ENCODE results near the gene C2CD4A.

The C2CD4A gene

DNA sequence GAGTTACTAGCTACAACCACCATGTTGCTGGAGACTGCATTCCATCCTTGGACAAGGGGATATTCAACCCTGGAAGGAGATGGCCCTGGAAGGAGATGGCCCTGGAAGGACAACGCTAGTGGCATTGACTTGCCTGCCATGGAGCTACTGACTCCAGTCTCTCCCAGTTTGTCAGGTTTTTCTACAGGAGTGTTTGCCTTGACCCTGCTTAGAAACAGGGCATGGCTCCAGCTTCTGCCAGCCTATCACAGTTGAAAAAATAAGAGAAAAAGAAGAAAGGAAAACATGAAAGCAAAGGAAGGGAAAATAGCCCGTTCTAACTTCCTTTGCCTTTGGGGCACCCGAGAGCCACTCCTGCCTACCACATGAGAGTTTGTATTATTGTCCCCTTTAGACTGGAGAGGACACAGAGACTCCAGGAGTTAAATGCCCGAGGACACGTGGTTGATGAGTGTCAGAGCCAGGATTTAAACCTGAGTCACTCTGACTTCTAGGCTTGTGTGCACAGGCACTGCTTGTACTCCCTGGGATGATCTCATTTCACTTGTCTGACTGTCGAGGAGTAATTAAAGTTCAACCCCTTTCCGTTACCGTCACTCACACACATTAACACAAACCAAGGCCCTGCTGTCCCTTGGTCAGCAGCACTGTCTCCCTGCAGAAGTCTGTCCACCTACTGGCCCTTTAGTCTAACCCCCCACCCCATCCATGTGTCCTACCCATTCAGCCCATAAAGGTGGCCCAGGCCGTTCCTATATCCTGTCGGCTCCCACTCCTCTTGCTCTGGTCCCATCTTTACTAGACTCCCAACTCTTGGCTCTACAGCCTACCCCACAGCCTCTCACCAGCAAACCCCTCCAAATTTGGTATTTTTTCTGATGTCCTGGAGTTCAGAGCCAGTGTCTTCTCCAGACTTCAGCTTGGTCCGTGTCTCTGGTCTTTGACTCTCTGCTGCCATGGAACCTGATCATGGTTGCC lies 46.1 kb downstream of the C2CD4A start:
- no peak for TF ChIP-seq POLR2AphosphoS5 (IDR thresholded peaks at IDR 0.05; ENCODE audit: low read depth, low read length)
- peak; percentile 98; the same call in 1 of the 2 replicates for TF ChIP-seq SIN3A (IDR thresholded peaks at IDR 0.05; ENCODE audit: borderline replicate concordance, insufficient read depth, low read length)
- no peak for TF ChIP-seq TAF1 (IDR thresholded peaks at IDR 0.05; ENCODE audit: borderline replicate concordance, insufficient read depth, low read length)
- TF ChIP-seq FOXP2 (optimal IDR thresholded peaks at IDR 0.05; ENCODE audit: borderline replicate concordance, extremely low read depth, extremely low read length, insufficient read depth), result no peak
- TF ChIP-seq, protein P1, sequence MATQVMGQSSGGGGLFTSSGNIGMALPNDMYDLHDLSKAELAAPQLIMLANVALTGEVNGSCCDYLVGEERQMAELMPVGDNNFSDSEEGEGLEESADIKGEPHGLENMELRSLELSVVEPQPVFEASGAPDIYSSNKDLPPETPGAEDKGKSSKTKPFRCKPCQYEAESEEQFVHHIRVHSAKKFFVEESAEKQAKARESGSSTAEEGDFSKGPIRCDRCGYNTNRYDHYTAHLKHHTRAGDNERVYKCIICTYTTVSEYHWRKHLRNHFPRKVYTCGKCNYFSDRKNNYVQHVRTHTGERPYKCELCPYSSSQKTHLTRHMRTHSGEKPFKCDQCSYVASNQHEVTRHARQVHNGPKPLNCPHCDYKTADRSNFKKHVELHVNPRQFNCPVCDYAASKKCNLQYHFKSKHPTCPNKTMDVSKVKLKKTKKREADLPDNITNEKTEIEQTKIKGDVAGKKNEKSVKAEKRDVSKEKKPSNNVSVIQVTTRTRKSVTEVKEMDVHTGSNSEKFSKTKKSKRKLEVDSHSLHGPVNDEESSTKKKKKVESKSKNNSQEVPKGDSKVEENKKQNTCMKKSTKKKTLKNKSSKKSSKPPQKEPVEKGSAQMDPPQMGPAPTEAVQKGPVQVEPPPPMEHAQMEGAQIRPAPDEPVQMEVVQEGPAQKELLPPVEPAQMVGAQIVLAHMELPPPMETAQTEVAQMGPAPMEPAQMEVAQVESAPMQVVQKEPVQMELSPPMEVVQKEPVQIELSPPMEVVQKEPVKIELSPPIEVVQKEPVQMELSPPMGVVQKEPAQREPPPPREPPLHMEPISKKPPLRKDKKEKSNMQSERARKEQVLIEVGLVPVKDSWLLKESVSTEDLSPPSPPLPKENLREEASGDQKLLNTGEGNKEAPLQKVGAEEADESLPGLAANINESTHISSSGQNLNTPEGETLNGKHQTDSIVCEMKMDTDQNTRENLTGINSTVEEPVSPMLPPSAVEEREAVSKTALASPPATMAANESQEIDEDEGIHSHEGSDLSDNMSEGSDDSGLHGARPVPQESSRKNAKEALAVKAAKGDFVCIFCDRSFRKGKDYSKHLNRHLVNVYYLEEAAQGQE (IDR thresholded peaks at IDR 0.05; ENCODE audit: insufficient read depth in 1 of 2, low read depth in 2 of 2, low read length in 2 of 2), result peak in 1 of 2 experiments; percentile 45; a peak in 1 of 4 replicates

DNA sequence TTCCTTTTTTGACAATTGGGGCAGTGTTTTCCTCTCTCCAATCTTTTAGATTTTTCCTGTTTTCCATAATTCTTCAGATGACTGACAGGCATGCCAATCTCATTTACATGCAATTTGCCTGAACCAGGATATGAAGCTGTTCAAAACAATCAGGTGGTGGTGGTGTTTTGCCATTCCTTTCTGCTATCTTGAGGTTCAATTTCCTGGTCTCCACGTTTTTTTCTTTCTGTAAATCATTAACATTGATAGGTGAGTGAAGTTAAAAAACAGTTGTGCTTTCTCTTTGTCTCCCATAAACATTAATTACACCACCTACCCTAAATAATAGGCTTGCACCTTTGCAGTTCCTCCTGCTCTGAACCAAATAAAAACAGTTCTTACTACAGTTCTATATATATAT lies 49.1 kb downstream of the C2CD4A start:
- TF ChIP-seq FOXP2 (optimal IDR thresholded peaks at IDR 0.05; ENCODE audit: borderline replicate concordance, extremely low read depth, extremely low read length, insufficient read depth) (no peak), TAF1 (IDR thresholded peaks at IDR 0.05; ENCODE audit: borderline replicate concordance, insufficient read depth, low read length) (no peak)
- TF ChIP-seq, protein P1 (IDR thresholded peaks at IDR 0.05; ENCODE audit: insufficient read depth in 1 of 2, low read depth in 2 of 2, low read length in 2 of 2), result no peak

DNA sequence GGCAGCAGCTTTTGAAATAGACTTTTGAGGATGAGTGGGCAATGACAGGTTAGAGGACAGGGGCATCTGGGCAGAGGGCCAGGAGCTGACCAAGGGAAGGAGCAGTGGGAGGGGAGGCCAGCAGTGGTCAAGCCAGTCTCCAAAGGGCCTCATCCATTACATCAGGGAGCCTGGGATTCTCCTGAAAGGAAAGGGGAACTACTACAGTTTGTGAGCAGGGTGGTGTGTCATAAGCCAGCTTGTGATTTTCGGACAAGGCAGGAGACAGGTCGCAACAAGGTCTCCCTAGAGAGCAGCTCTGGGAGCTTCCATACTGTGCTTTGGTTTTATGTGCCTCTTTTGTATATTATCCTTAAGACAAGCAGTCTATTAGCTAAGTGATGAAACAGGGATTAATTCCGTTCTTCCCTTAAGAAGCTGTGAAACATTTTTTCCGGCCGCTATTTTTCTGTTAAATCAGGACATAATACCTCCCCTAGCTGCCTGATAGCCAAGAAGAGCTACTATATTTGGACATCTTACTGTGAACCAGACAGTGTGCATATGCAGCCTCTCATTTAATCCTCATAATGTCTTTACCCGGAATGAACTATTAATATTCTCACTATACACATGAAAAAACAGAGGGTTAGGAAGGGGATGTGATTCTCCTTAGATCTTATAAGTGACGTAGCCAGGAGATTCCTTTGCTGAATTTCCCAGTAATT lies 51.9 kb downstream of the C2CD4A start:
- no peak for TF ChIP-seq SIN3A (IDR thresholded peaks at IDR 0.05; ENCODE audit: borderline replicate concordance, insufficient read depth, low read length)
- TF ChIP-seq TAF1 (IDR thresholded peaks at IDR 0.05; ENCODE audit: borderline replicate concordance, insufficient read depth, low read length), result no peak
- no peak for TF ChIP-seq FOXP2 (optimal IDR thresholded peaks at IDR 0.05; ENCODE audit: borderline replicate concordance, extremely low read depth, extremely low read length, insufficient read depth)
- TF ChIP-seq, protein P1 (IDR thresholded peaks at IDR 0.05; ENCODE audit: insufficient read depth in 1 of 2, low read depth in 2 of 2, low read length in 2 of 2), result no peak
- TF ChIP-seq POLR2AphosphoS5 (IDR thresholded peaks at IDR 0.05; ENCODE audit: low read depth, low read length), result no peak; the same call in 1 of the 2 replicates

DNA sequence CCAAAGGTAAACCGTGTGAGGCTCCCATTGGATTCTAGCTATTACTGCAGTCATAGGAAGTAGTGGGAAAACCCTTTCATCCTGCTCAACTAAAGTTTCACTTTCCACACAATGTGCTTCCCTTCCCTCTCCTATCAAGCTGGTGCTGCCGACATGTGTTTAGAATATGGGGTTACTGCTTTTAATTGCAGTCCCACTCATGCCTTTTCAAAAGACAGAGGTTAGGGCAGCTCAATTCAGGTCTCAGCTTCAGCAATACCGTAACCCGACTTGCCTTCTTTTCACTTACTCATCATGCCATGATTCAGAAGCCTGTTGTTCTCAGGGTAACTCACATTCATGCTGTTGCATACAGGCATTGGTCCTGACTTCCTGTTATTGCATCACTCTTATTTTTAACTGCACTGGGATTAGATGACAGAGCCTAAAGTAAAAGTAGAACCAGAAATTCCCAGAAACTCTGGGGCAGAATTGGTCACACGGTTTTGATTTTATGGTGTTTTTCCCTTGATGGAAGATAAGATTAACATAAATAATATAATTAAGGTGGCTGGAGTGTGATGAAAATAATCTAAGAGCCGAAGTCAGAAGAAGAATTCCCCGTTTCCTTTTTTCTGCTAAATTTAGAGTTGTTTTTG lies 52.6 kb downstream of the C2CD4A start:
- TF ChIP-seq SIN3A (IDR thresholded peaks at IDR 0.05; ENCODE audit: borderline replicate concordance, insufficient read depth, low read length) (peak; percentile 56; the same call in 1 of the 2 replicates), TAF1 (IDR thresholded peaks at IDR 0.05; ENCODE audit: borderline replicate concordance, insufficient read depth, low read length) (peak; percentile 56; the same call in 1 of the 2 replicates), POLR2AphosphoS5 (IDR thresholded peaks at IDR 0.05; ENCODE audit: low read depth, low read length) (0 out of 2 replicates have a peak, but pooled peaks have one; percentile 43), FOXP2 (optimal IDR thresholded peaks at IDR 0.05; ENCODE audit: borderline replicate concordance, extremely low read depth, extremely low read length, insufficient read depth) (peak; percentile 42)
- TF ChIP-seq, protein P1 (IDR thresholded peaks at IDR 0.05; ENCODE audit: insufficient read depth in 1 of 2, low read depth in 2 of 2, low read length in 2 of 2), result peak in 1 of 2 experiments; percentile 24; a peak in 1 of 4 replicates
